ENCODE results near the gene RIMS4. TPM values are rescaled to one million over a fixed set of nuclear protein-coding genes. Genes with fewer than 3 reads are reported as not detected.
"Not testable (repeated sequence)": the region's sequence is repeated elsewhere in the genome, so short reads cannot be mapped to it uniquely, and the experiment has no call there.

Gene RIMS4
- total RNA-seq, 1 experiment from 2014 or later = not detected

DNA sequence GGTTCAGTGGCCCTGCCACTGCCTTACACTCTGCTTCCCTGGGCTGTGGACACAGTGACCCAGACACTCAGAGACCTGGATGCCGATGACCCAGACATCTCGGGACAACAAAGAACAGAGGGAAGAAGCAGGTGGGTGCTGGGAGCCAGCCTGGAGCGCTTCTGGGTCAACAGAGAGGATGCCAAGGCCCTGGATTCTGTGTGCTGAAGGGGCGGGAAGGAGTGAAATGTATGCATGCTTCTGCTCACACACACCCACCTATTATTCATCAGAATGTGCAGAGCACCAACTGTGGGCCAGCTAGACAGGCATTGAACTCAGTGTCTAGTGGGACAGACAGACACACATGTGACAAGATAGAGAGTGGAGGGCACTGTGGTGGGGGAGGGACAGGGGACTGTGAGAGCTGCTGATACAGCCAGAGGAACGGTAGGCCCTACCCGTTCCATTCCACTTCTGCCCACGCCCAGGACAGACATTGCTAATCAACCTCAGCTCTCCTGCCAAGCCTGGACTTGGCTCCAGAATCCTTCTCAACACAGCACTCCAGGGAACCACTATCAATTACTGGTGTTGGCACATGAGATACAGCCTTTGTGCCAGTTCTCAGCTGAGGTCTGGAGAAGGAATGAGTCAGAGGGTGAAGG, 44.5 kb downstream of the RIMS4 start:
- peak; percentile 13 for DNase-seq (ENCODE audit: low read depth)

DNA sequence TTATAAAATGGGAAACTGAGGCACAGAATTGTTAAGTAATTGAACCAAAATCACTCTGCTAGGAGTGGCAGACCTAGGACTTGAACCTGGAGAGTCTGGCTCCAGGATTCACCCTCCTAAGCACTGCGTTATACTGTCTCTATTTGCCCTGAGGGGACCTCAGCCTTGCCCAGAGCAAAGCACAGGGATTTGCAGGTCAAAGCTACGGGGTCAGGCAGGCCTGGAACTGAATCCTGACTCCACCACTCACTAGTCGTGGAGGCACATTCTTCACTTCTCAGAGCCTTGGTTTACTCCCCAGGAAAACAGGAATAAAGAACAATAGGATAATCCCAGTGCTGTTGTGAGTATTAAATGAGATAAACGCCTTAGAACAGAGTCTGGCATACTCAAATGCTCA, 45.3 kb downstream of the RIMS4 start:
- no peak for DNase-seq (ENCODE audit: low read depth)

DNA sequence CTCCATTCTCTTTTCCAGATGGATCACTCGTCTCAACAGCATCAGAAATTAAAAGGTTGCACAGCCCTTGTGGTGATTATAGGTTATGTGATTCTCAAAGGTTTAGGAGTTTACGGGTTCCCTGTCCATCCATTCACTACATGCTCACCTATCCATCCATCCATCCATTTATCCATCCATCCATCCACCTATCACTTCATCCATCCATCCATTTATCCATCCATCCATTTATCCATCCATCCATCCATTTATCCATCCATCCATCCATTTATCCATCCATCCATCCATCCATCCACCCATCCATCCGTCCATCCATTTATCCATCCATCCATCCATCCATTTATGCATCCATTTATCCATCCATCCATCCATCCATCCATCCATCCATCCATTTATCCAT, 46.5 kb downstream of the RIMS4 start:
- not testable (repeated sequence) for DNase-seq (ENCODE audit: low read depth)

DNA sequence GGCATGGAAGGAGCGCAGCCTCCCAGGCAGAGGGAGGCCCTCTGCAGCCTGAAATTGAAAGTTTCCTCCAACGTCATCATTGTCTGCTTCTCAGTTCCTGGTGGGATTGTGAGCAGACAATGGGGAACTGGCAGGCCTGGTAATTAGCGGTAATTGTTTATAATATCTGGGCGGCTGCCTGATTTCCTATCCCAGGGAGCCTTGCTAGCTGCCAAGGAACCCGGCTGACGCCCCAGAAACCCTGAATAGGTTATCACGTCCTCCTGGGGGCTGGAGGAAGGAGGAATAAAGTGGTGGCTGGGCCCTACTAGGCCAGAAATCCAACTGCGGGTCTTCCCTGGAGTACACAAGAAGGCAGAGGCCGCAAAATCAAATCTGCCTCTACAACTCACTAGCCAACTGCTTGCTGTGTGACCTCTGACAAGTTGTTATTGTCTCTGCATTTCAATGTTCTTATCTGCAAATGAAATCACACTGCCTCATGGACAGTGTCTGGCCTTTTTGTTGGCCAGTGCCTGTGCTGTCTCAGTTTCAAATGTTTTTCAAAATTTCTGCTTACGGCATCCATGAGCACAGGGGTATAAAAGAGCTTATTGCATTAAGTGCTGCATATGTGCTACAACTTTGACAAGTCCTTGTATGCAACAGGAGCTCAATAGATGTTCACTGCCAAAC, 47.7 kb downstream of the RIMS4 start:
- DNase-seq (ENCODE audit: low read depth) = no peak

DNA sequence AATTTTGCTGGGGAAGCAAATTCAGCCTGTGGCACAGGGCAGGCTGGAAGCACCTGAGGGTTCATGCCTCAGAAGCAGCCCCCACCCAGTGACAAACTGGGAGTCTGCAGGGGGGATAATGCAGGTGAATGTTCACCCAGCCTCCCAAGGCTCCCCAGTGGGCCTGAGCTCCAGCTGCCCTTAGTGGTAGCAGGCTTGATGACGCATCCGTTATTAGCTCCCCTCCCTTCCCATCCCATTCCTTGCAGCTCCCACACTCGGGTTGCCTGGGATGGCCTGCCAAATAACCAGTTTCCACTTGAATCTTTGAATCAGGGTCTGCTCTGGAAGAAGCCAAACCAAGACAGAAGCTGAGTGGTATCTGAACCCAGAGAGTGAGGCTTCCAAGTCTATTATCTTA, 48.9 kb downstream of the RIMS4 start:
- no peak for DNase-seq (ENCODE audit: low read depth)

DNA sequence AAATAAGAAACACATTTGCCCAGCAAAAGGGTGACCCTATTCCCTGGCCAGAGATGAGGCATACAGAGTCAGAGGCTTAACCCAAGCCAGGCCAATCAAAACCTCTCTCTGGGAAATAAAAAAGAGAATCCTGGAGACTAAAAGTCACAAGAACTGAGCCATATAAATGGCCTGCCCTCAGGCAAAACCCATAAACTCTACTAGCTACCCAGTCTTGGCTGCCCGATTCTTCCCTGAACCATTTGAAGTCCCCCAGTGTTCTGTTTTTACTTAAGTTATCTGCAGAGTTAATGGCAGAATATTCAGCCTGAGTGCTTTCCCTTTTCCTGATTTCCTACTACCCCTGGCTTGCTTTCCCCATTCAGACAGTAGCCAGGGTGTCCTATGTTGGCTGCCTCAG, 50.8 kb downstream of the RIMS4 start:
- DNase-seq (ENCODE audit: low read depth) = no peak

DNA sequence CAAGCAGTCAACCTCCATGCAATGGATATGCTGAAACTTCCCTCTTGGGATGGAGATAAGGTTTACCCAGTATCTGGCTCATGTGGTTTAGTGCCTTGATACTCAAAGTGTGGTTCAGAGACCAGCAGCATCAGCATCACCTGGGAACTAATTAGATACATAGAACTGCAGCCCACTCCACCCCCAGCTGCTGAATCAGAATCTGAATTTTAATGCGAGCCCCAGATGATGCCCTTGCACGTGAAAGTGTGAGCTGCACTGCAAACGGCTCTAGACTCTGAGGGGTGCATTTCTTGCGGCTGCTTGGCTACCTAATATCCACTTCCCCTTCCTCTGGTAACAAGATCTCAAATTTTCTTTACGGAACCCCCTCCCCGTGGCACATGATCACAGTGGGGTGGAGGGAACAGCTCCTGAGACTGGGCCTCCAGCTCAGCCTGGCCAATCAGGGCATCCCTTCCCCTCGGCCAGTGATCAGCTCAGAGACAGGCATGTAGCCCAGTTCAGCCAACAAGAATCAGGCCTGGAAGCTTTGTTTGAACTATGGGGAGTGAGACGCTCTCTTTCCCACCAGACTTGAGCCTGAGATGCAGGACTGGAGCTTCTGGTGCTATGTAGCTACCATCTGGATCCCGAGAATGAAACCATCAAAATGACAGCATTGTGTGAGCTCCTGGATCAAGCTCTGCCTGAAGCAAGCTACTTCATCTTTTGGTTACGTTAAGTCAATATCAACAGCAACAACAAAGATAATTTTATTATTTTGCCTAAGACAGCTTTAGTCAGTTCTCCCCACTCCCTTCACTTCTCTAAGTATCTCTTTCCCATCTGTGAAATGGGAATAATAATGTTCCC, 51.9 kb downstream of the RIMS4 start:
- DNase-seq (ENCODE audit: low read depth) = no peak

DNA sequence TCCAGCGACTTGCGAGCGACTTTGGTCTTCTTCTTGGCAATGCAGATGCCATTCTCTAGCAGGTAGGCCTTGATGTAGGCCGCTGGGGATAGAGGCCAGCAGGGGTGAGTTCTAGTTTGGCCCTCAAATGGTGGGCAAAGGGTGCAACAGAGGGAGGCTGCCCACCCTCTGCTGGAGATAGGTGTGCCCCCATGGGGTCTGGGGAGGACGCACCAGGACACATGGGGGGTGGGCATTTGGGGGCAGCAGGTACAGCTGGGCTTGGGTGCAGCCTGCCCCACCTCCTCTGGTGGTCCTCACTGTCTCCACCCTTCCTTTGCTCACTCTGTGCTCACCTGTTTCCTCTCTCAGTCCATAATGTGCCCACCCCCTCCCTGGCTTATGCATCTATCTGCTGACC, 53.4 kb downstream of the RIMS4 start:
- DNase-seq (ENCODE audit: low read depth) = no peak

DNA sequence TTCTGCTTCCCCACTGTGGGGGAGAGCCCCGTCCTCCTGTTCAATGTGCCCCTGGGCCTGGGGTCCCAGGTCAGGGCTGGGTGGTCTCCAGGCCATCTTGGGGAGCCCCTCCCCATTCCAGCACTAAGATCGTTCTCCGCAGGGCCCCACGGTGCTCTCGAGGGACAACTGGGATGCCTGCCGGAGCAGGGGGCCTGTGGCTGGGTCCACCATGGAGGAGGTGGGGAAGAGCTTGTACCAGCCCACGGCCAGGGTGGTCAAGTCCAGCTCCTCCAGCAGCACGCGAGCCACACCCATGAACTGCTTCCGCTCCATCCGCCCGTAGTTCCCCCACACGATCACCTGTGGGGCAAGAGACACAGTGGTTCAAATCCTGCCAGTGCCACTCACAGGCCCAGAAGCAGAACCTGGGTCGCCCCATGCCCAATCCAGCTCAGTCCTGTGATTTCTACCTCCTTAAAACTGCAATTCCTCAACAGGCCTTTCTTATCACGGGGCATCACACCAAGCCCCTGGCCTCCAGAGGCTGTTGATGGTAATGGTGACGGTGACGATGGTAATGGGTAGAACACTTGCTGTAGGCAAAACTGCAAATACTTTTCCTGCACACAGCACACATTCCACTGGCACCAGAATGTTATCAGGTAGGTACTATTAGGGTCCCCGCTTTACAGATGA, 54.2 kb downstream of the RIMS4 start:
- no peak for DNase-seq (ENCODE audit: low read depth)

DNA sequence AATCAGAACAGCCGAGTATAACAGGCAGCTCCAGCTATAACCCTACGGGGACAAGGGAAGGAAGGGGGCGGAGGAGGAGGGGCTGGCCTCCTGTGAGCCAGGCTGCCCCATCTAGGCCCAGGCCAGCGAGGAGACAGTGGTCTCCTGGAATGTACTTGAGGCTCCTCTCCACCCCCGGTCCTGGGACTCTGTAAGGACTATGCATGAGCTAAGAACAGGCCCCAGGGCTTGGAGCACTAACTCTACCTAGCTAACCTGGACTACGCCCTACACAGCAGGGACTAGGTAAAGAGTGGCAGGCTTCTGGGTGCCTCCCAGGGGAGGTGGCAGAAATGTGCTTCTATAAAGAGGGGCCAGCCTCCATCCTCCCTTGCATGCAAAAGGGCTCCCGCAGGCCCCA, 55.8 kb downstream of the RIMS4 start:
- no peak for DNase-seq (ENCODE audit: low read depth)

DNA sequence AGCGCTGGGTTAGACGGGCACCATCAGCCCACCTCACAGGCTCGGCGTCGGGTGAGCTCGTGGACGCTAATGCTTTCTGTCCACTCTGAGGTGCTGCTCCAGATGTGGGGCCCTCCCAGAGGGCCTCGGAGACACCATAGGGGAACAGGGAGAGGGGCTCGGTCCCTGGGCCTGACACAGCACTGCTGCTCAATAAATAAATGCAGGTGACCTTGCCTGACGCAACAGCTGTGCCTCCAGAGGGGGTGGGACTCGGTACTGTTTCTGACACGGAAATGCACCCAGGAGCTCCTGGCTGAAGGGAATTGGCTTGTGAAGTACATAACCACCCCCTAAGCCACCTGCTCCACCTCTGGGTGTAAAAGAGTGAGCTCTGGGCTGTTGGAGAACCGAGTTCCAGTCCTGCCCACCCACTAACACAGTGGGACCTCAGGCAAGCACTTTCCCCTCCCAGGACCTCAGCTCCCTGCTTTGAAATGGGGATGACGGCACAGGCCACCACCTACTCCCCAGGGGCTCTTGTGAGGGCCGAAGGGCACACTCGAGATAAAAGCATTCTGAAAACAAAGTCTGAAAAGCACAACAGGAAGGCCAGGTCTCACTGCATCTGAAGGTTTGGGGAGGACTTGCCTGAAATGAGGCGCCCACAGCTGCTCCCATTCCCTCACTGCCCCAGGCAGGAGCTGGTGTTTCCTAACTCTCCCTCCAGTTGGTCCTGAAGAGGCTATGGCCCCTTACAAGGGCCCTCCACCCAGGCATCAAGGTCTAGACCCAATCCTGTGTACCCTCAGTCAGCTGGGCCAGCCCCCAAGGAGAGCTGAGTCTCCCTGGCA, 58.0 kb downstream of the RIMS4 start:
- no peak for DNase-seq (ENCODE audit: low read depth)

DNA sequence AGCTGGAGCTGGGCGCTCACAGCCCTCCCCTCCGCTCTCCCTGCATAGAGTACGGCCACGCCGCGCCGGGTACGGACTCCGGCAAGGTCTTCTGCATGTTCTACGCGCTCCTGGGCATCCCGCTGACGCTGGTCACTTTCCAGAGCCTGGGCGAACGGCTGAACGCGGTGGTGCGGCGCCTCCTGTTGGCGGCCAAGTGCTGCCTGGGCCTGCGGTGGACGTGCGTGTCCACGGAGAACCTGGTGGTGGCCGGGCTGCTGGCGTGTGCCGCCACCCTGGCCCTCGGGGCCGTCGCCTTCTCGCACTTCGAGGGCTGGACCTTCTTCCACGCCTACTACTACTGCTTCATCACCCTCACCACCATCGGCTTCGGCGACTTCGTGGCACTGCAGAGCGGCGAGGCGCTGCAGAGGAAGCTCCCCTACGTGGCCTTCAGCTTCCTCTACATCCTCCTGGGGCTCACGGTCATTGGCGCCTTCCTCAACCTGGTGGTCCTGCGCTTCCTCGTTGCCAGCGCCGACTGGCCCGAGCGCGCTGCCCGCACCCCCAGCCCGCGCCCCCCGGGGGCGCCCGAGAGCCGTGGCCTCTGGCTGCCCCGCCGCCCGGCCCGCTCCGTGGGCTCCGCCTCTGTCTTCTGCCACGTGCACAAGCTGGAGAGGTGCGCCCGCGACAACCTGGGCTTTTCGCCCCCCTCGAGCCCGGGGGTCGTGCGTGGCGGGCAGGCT, 60.1 kb downstream of the RIMS4 start:
- no peak for DNase-seq (ENCODE audit: low read depth)

DNA sequence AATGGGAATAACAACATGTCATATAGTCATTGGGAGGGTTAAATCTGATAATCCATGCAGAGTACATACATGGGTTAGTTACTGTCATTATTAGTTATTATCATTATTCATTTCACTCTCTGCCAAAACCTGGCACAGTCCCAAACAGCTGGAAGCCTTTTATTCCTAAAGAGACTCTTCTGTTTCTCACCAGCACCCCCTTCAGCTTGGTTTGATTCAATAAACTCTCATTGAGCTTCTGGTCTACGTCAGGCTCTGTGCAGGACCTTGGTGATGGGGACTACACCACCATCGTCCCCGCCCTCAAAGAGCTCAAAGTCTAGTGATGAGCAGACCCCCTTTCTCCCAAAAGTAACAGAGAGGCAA, 62.4 kb downstream of the RIMS4 start:
- DNase-seq (ENCODE audit: low read depth) = no peak

DNA sequence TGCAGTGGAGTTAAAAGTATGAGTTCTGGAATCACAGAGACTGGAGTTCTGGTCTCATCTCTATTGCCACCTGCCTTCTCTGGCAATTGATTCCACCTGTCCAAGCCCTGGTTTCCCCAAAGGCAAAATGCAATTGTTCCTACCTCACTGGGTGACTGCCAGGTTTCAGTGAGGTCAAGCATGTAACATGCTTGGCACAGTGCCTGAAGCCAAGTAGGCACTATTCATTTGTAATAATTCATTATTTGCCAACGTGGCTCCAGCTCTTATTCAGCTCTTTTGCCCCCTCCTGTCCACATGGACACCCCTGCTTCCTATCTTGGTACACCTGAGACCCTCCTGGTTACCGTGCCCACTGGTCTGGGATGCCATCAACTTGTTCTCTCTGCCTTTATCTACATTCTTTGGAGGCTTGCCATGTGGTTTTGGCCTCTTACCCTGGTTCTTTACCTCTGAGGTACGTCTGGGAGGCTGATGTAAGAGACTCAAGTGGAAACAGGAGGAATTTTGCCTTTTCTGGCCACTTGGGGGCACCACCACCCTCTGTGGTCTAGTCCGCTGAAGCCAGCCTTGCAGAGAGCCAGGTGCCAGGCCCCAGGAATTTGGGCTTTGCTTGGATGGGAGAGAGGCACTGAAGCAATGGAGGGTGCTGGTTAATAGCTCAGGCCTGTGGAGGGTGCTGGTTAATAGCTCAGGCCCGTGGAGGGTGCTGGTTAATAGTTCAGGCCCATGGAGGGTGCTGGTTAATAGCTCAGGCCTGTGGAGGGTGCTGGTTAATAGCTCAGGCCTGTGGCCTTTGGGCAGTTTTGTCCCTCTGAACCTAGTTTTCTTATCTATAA, 63.0 kb downstream of the RIMS4 start:
- DNase-seq (ENCODE audit: low read depth) = peak; percentile 55

DNA sequence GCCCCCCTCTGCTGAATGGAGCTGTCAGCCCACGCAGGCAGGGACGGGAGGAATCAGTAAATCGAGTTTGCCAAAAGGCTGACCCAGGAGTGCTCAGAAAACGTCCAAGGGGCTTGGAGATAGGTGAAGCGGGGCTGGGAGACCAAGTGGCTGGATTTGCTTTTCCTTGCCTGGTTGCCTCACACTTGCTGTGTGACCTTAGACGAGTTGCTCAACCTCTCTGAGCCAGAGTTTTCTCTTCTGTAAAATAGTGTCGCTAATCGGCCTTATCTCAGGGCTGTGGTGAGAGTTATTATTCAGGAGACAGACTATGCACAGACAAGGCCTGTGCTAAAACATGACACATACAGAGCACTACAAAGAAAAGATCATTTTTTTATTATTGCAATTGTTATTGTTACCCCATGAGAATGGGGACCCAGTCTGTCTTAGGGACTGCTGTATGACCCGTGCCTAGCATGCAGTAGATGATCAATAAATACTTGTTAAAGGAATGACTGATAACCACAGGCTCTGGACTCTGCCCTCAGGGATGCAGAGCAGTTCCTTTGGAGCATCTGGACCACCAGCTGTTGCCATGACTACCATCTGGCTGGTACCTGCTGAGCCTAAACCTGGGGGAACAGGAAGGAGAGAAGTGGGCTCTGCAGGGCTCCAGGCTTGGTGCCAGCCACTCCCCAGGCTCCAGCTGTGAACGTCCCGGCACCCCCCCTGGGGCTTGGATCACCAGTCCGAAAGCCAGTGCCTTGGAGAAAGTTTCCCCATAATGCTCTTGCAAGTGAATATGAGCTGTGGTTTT, 63.8 kb downstream of the RIMS4 start:
- DNase-seq (ENCODE audit: low read depth) = no peak

DNA sequence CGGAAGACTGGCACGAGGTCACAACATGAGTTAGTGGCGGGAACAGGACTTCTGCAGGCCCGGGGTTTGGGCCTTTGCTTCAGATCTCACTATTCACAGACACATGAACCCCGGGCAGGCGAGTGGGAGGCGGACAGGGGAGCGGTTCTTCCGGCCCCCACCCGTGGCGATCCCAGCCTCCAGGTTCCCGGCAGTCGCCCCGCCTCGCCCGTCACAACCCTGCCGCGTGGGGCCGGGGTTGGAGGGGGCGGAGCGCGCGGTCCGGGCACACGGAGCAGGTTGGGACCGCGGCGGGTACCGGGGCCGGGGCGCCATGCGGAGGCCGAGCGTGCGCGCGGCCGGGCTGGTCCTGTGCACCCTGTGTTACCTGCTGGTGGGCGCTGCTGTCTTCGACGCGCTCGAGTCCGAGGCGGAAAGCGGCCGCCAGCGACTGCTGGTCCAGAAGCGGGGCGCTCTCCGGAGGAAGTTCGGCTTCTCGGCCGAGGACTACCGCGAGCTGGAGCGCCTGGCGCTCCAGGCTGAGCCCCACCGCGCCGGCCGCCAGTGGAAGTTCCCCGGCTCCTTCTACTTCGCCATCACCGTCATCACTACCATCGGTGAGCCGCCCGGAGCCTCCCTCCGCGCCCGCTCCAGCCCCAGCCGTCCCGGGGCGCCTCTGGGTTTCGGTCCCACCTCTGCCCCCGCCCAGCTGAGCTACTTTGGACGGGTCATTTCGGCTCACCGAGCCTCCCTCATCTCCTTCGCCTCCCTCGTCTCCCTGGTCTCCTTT, 64.6 kb downstream of the RIMS4 start, which contains the start of gene KCNK15:
Gene KCNK15 (plus strand): TSS at position 268 of the 769 bp plus-strand sequence. CDS start 46 bp downstream, at position 314.
- no peak for DNase-seq (ENCODE audit: low read depth)

DNA sequence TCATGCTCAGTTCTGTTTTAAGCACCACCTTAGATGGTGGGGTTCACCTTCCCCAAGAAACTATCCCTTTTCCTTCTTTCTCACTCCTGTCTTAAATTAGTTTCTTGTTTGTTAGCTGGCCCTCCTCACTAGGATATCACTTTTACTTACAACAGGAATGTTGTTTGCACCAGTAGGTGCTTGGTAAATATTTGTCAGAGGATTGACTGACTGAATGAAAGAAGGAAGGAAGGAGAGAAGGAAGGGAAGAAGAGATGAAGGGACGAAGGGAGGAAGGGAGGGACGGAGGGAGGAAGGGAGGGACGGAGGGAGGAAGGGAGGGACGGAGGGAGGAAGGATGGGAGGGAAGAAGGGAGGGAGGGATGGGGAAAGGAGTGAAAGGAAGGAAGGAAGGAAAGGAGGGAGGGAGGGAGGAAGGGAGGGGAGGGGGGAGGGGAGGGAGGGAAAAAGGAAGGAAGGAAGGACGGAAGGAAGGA, 65.2 kb downstream of the RIMS4 start:
- DNase-seq (ENCODE audit: low read depth) = no peak

Measured in HT1080 (cell line).